CD4-positive, alpha-beta memory T cell (primary cell): ENCODE measurements around the gene ETV2. TPM values are rescaled to one million over a fixed set of nuclear protein-coding genes. Genes with fewer than 3 reads are reported as not detected.

Experiments
- CTCF ChIA-PET: fragments of 350-600 bp; sonication (Branson Sonifier 250); formaldehyde crosslinking; loops from one replicate; lab custom pipeline; 2021; ENCODE audit warnings: inconsistent platforms; ENCODE audit not compliant: partially characterized antibody; lab: Charles Lee
- POLR2A ChIA-PET: fragments of 350-600 bp; sonication (Branson Sonifier 250); formaldehyde crosslinking; loops from one replicate; lab custom pipeline; 2021; ENCODE audit not compliant: partially characterized antibody; lab: Charles Lee
- DNase-seq, 5 donors: peaks; one replicate each; pipeline versions ENCODE4 v3.0.0 to v3.0.0-alpha.2; 2020 to 2022; ENCODE audit warnings: mixed read lengths in 1 of 5
- H3K27ac ChIP-seq: one replicate; pipeline ENCODE4 v1.7.0; 2013; ENCODE audit warnings: low read depth, low read length
- H3K27me3 ChIP-seq: 2 replicates; pipeline ENCODE4 v1.7.0; 2013; ENCODE audit warnings: mild to moderate bottlenecking, low read length, moderate library complexity; ENCODE audit not compliant: insufficient read depth
- H3K36me3 ChIP-seq: 2 replicates; pipeline ENCODE4 v1.7.0; 2013; ENCODE audit warnings: mild to moderate bottlenecking, low read length, moderate library complexity; ENCODE audit not compliant: insufficient read depth
- H3K4me1 ChIP-seq: 2 replicates; pipeline ENCODE4 v1.7.0; 2013; ENCODE audit warnings: mild to moderate bottlenecking, low read length, moderate library complexity; ENCODE audit not compliant: insufficient read depth
- H3K4me3 ChIP-seq, 2 donors: one replicate each; pipeline ENCODE4 v1.7.0; 2013; ENCODE audit warnings: low read length in 2 of 2, mild to moderate bottlenecking in 1 of 2
- H3K9me3 ChIP-seq, 2 donors: one replicate each; pipeline ENCODE4 v1.7.0; 2013; ENCODE audit warnings: low read length in 2 of 2, control low read depth in 1 of 2; ENCODE audit not compliant: control insufficient read depth in 1 of 2
- H3K27ac Mint-ChIP-seq, 7 donors: one replicate each; pipeline ENCODE4 v1.8.0; 2020 to 2021; ENCODE audit warnings: mixed read lengths in 7 of 7, mild to moderate bottlenecking in 6 of 7, inconsistent platforms in 3 of 7, moderate library complexity in 3 of 7
- H3K27me3 Mint-ChIP-seq, 2 donors: one replicate each; pipeline ENCODE4 v1.8.0; 2020 to 2021; ENCODE audit warnings: mixed read lengths in 2 of 2
- H3K36me3 Mint-ChIP-seq, 2 donors: one replicate each; pipeline ENCODE4 v1.8.0; 2020 to 2021; ENCODE audit warnings: mixed read lengths in 2 of 2, inconsistent platforms in 1 of 2, mild to moderate bottlenecking in 1 of 2
- H3K4me1 Mint-ChIP-seq, 4 donors: one replicate each; pipeline ENCODE4 v1.8.0; 2020 to 2021; ENCODE audit warnings: mixed read lengths in 4 of 4, mild to moderate bottlenecking in 1 of 4
- H3K4me3 Mint-ChIP-seq, 8 donors: one replicate each; pipeline ENCODE4 v1.8.0; 2020 to 2021; ENCODE audit warnings: mixed read lengths in 8 of 8, mild to moderate bottlenecking in 7 of 8, moderate library complexity in 6 of 8, inconsistent platforms in 3 of 8
- H3K9me3 Mint-ChIP-seq, 8 donors: one replicate each; pipeline ENCODE4 v1.8.0; 2020 to 2021; ENCODE audit warnings: mixed read lengths in 8 of 8, mild to moderate bottlenecking in 5 of 8, inconsistent platforms in 3 of 8, moderate library complexity in 1 of 8
- intact Hi-C: fragments of 100-400 bp; cut with micrococcal nuclease; formaldehyde crosslinking; loops from one replicate; pipeline ENCODE4 v1.15.1; 2023
- polyA plus RNA-seq, 2 donors: library from polyadenylated mRNA; unstranded; fragments of 300-500 nt; fragmentation: Illumina TruSeq; gene quantifications; one replicate each; pipeline ENCODE4 v1.2.3, GENCODE V29; 2021
- total RNA-seq, 2 experiments: library from RNA; stranded (reverse); gene quantifications; one replicate each; pipeline ENCODE4 v1.2.3, GENCODE V29; 2021

Gene ETV2
- total and polyA plus RNA-seq, 4 experiments from 2014 or later = 1.1 to 1.3 (median 1.2) TPM; not detected in 1

DNA sequence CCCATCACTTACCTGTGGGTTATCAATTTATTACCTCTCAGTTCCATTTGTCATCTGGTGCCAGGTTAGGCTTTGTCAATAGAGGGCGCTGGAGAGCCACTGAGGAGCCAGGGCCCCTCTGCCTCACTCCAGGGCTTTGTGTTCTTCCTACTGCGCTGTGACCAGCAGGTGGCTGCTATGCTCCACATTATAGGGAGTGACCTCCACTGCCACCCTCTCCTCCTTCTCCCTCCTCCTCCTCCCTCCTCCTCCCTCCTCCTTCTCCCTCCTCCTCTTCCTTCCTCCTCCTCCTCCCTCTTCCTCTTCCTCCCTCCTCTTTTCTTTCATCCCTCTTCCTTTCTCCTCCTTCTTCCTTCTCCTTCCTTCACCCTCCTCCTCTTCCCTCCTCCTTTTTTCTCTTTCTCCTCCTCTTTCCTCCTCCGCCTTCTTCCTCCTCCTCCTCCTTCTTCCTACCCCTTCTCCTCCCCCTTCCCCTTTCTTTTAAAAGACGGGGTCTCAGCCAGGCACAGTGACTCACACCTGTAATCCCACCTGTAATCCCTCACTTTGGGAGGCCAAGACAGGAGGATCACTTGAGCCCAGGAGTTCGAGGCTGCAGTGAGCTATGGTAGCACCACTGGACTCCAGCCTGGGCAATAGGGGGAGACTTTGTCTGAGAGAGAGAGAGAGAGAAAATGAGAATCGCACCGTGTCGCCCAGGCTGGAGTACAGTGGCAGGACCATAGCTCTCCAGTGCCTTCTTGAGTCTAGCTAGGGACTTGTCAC lies 52.5 kb downstream of the ETV2 start:
- H3K36me3 ChIP-seq = no peaks in the 10 kb centered on the region
- H3K4me1 Mint-ChIP-seq = peaks cover 0 to 5% (median 2%) of the 10 kb centered on the region in 4 donors
- H3K4me3 ChIP-seq = no peak overlapping the region
- H3K9me3 Mint-ChIP-seq = no peaks in the 10 kb centered on the region
- CTCF ChIA-PET = interaction anchor here (0.6 to 4.1 kb wide), 25 partner anchors 9 to 231 kb away, joined by 3 to 54 read pairs (median 4); partner anchors contain the start of genes APLP1, COX6B1 and LIN37
- POLR2A ChIA-PET = interaction anchor here (0.9 to 1.0 kb wide), 2 partner anchors 97 to 265 kb away, joined by 3 read pairs; no protein-coding TSS in a partner anchor
- no peaks in the 10 kb centered on the region for H3K27me3 ChIP-seq
- no peaks in the 10 kb centered on the region for H3K36me3 Mint-ChIP-seq
- peak; percentile 87 to 89 (median 88) for DNase-seq
- H3K27me3 Mint-ChIP-seq = no peaks in the 10 kb centered on the region
- intact Hi-C loops = loop anchor here (1.0 to 2.0 kb wide), 8 partner anchors 8 to 237 kb away; partner anchors contain the start of genes ARHGAP33 and LIN37
- no peaks in the 10 kb centered on the region for H3K4me1 ChIP-seq
- no peak overlapping the region for H3K4me3 Mint-ChIP-seq
- no peak overlapping the region for H3K27ac ChIP-seq
- H3K27ac Mint-ChIP-seq = peak overlapping the region in 6 of 7 donors; percentile 4 to 75 (median 28)
- no peaks in the 10 kb centered on the region for H3K9me3 ChIP-seq

Other genes with a start within 250 kb of the ETV2 start
- gene FFAR2, start 193.5 kb upstream of the ETV2 start, total RNA-seq = under 1 TPM in 1 of 2 experiments, not detected in 1; 0.15 TPM
- not detected for gene FFAR2, start 193.5 kb upstream of the ETV2 start, polyA plus RNA-seq
- gene KRTDAP, start 151.3 kb upstream of the ETV2 start, total RNA-seq = not detected
- gene KRTDAP, start 151.3 kb upstream of the ETV2 start, polyA plus RNA-seq = not detected
- gene DMKN, start 128.1 kb upstream of the ETV2 start, total RNA-seq = 1 to 10 TPM in 1 of 2 experiments, under 1 TPM in 1; 0.97 to 1.4 TPM
- under 1 TPM in 1 of 2 donors, not detected in 1; 0.89 TPM for gene DMKN, start 128.1 kb upstream of the ETV2 start, polyA plus RNA-seq
- not detected for gene SBSN, start 113.4 kb upstream of the ETV2 start, total RNA-seq
- not detected for gene SBSN, start 113.4 kb upstream of the ETV2 start, polyA plus RNA-seq
- gene GAPDHS, start 108.3 kb upstream of the ETV2 start, total RNA-seq = not detected
- gene GAPDHS, start 108.3 kb upstream of the ETV2 start, polyA plus RNA-seq = not detected
- 10 to 100 TPM; 41.3 to 41.9 TPM for gene TMEM147, start 96.1 kb upstream of the ETV2 start, total RNA-seq
- 100 to 1,000 TPM; 160 to 189 TPM for gene TMEM147, start 96.1 kb upstream of the ETV2 start, polyA plus RNA-seq
- gene ATP4A, start 78.1 kb upstream of the ETV2 start, total RNA-seq = not detected
- gene ATP4A, start 78.1 kb upstream of the ETV2 start, polyA plus RNA-seq = not detected
- not detected for gene PMIS2, start 55.6 kb upstream of the ETV2 start, total RNA-seq
- not detected for gene PMIS2, start 55.6 kb upstream of the ETV2 start, polyA plus RNA-seq
- 10 to 100 TPM; 28.2 to 29.3 TPM for gene HAUS5, start 29.0 kb upstream of the ETV2 start, total RNA-seq
- gene HAUS5, start 29.0 kb upstream of the ETV2 start, polyA plus RNA-seq = 1 to 10 TPM; 7.8 to 9.4 TPM
- 10 to 100 TPM; 53.0 to 55.8 TPM for gene RBM42, start 12.7 kb upstream of the ETV2 start, total RNA-seq
- gene RBM42, start 12.7 kb upstream of the ETV2 start, polyA plus RNA-seq = 10 to 100 TPM; 42.9 to 61.0 TPM
- gene COX6B1, start 6.6 kb downstream of the ETV2 start, total RNA-seq = 100 to 1,000 TPM; 212 to 250 TPM
- gene COX6B1, start 6.6 kb downstream of the ETV2 start, polyA plus RNA-seq = 100 to 1,000 TPM; 747 to 810 TPM
- gene UPK1A, start 24.8 kb downstream of the ETV2 start, total RNA-seq = under 1 TPM; 0.55 to 0.72 TPM
- not detected for gene UPK1A, start 24.8 kb downstream of the ETV2 start, polyA plus RNA-seq
- gene ZBTB32, start 62.8 kb downstream of the ETV2 start, total RNA-seq = under 1 TPM; 0.49 to 0.50 TPM
- gene ZBTB32, start 62.8 kb downstream of the ETV2 start, polyA plus RNA-seq = under 1 TPM in 1 of 2 donors, not detected in 1; 0.45 TPM
- 10 to 100 TPM; 83.4 to 84.3 TPM for gene KMT2B, start 76.3 kb downstream of the ETV2 start, total RNA-seq
- 1 to 10 TPM in 1 of 2 donors, not detected in 1; 2.8 TPM for gene KMT2B, start 76.3 kb downstream of the ETV2 start, polyA plus RNA-seq
- gene IGFLR1, start 100.7 kb downstream of the ETV2 start, total RNA-seq = 100 to 1,000 TPM; 119 to 124 TPM
- 10 to 100 TPM; 93.9 to 99.5 TPM for gene IGFLR1, start 100.7 kb downstream of the ETV2 start, polyA plus RNA-seq
- gene U2AF1L4, start 103.7 kb downstream of the ETV2 start, total RNA-seq = 10 to 100 TPM; 60.5 to 65.2 TPM
- 10 to 100 TPM; 48.7 to 50.9 TPM for gene U2AF1L4, start 103.7 kb downstream of the ETV2 start, polyA plus RNA-seq
- 10 to 100 TPM; 27.2 TPM for gene PSENEN, start 103.9 kb downstream of the ETV2 start, total RNA-seq
- 10 to 100 TPM; 84.6 to 89.9 TPM for gene PSENEN, start 103.9 kb downstream of the ETV2 start, polyA plus RNA-seq
- 10 to 100 TPM; 26.3 to 29.4 TPM for gene LIN37, start 106.8 kb downstream of the ETV2 start, total RNA-seq
- 10 to 100 TPM in 1 of 2 donors, 1 to 10 TPM in 1; 8.3 to 13.3 TPM for gene LIN37, start 106.8 kb downstream of the ETV2 start, polyA plus RNA-seq
- gene HSPB6, start 115.3 kb downstream of the ETV2 start, total RNA-seq = not detected
- gene HSPB6, start 115.3 kb downstream of the ETV2 start, polyA plus RNA-seq = not detected
- 10 to 100 TPM; 45.1 to 46.5 TPM for gene PROSER3, start 116.4 kb downstream of the ETV2 start, total RNA-seq
- gene PROSER3, start 116.4 kb downstream of the ETV2 start, polyA plus RNA-seq = 10 to 100 TPM in 1 of 2 donors, 1 to 10 TPM in 1; 2.0 to 11.8 TPM
- gene ARHGAP33, start 133.8 kb downstream of the ETV2 start, total RNA-seq = 10 to 100 TPM; 15.8 to 19.4 TPM
- gene ARHGAP33, start 133.8 kb downstream of the ETV2 start, polyA plus RNA-seq = under 1 TPM in 1 of 2 donors, not detected in 1; 0.29 TPM
- gene PRODH2, start 171.1 kb downstream of the ETV2 start, total RNA-seq = not detected
- not detected for gene PRODH2, start 171.1 kb downstream of the ETV2 start, polyA plus RNA-seq
- not detected for gene NPHS1, start 210.8 kb downstream of the ETV2 start, total RNA-seq
- gene NPHS1, start 210.8 kb downstream of the ETV2 start, polyA plus RNA-seq = not detected
- not detected for gene KIRREL2, start 215.2 kb downstream of the ETV2 start, total RNA-seq
- under 1 TPM in 1 of 2 donors, not detected in 1; 0.08 TPM for gene KIRREL2, start 215.2 kb downstream of the ETV2 start, polyA plus RNA-seq
- gene APLP1, start 226.8 kb downstream of the ETV2 start, total RNA-seq = not detected
- under 1 TPM in 1 of 2 donors, not detected in 1; 0.70 TPM for gene APLP1, start 226.8 kb downstream of the ETV2 start, polyA plus RNA-seq